K562 treated with DMSO at 1 percent for 12 hours (cell line): ENCODE data around the gene RPL13A. TPM values are rescaled to one million over a fixed set of nuclear protein-coding genes. Genes with fewer than 3 reads are reported as not detected.

Experiments
- total RNA-seq: library from RNA; unstranded; fragments of 300-600 nt; gene quantifications from 2 replicates; pipeline ENCODE4 v1.2.3, GENCODE V29; 2022; ENCODE audit not compliant: insufficient read depth

RPL13A gene
- total RNA-seq = 8,120 and 13,069 TPM in 2 replicates

GRCh38 chr19:49487277-49488045, at the start of gene RPL13A:
Gene RPL13A, plus strand, starts transcription at chr19:49487608. Its CDS starts 22 bp downstream, at chr19:49487630.

GRCh38 chr19:49441210-49441959, 46.0 kb upstream of the RPL13A start, which contains the start of gene SLC17A7:
Gene SLC17A7, minus strand, starts transcription at chr19:49441527. Its CDS starts 148 bp downstream, at chr19:49441379.

GRCh38 chr19:49451430-49452181, 35.8 kb upstream of the RPL13A start, which contains the start of gene PIH1D1:
Gene PIH1D1, minus strand, starts transcription at chr19:49451814. Its CDS starts 240 bp downstream, at chr19:49451574.

GRCh38 chr19:49453013-49453756, 34.2 kb upstream of the RPL13A start, which contains the start of gene ALDH16A1:
Gene ALDH16A1, plus strand, starts transcription at chr19:49453225. Its CDS starts 107 bp downstream, at chr19:49453332.

GRCh38 chr19:49473868-49474541, 13.4 kb upstream of the RPL13A start, which contains the start of gene FLT3LG:
Gene FLT3LG, plus strand, starts transcription at chr19:49474215. Its CDS starts 425 bp downstream, at chr19:49474640.

Other genes with a start within 250 kb of the RPL13A start
- 0.47 and 3.0 TPM in 2 replicates for gene SLC6A16, start 162.4 kb upstream of the RPL13A start, total RNA-seq
- 18.0 and 32.1 TPM in 2 replicates for gene CD37, start 152.2 kb upstream of the RPL13A start, total RNA-seq
- gene TEAD2, start 125.2 kb upstream of the RPL13A start, total RNA-seq = 10.3 and 22.8 TPM in 2 replicates
- not detected in 2 replicates for gene DKKL1, start 123.7 kb upstream of the RPL13A start, total RNA-seq
- 0.62 TPM in 1 of 2 replicates, not detected in the other for gene KASH5, start 99.4 kb upstream of the RPL13A start, total RNA-seq
- gene PTH2, start 64.2 kb upstream of the RPL13A start, total RNA-seq = not detected in 2 replicates
- not detected in 2 replicates for gene GFY, start 62.2 kb upstream of the RPL13A start, total RNA-seq
- gene SLC17A7, start 46.1 kb upstream of the RPL13A start, total RNA-seq = 6.3 and 19.6 TPM in 2 replicates
- 142 and 182 TPM in 2 replicates for gene PIH1D1, start 35.8 kb upstream of the RPL13A start, total RNA-seq
- 25.3 and 49.3 TPM in 2 replicates for gene ALDH16A1, start 34.4 kb upstream of the RPL13A start, total RNA-seq
- 13.9 and 16.2 TPM in 2 replicates for gene FLT3LG, start 13.4 kb upstream of the RPL13A start, total RNA-seq
- gene RPS11, start 8.8 kb downstream of the RPL13A start, total RNA-seq = 5,951 and 7,935 TPM in 2 replicates
- 7.8 and 9.4 TPM in 2 replicates for gene FCGRT, start 25.1 kb downstream of the RPL13A start, total RNA-seq
- gene RCN3, start 40.4 kb downstream of the RPL13A start, total RNA-seq = 4.8 and 5.2 TPM in 2 replicates
- gene NOSIP, start 92.9 kb downstream of the RPL13A start, total RNA-seq = 269 and 444 TPM in 2 replicates
- 0.59 TPM in 1 of 2 replicates, not detected in the other for gene PRRG2, start 93.7 kb downstream of the RPL13A start, total RNA-seq
- 4.8 and 16.0 TPM in 2 replicates for gene PRR12, start 103.6 kb downstream of the RPL13A start, total RNA-seq
- 16.3 and 25.9 TPM in 2 replicates for gene RRAS, start 152.5 kb downstream of the RPL13A start, total RNA-seq
- 32.2 and 61.8 TPM in 2 replicates for gene SCAF1, start 154.6 kb downstream of the RPL13A start, total RNA-seq
- gene IRF3, start 178.2 kb downstream of the RPL13A start, total RNA-seq = 98.2 and 108 TPM in 2 replicates
- gene BCL2L12, start 178.3 kb downstream of the RPL13A start, total RNA-seq = 247 and 311 TPM in 2 replicates
- gene PRMT1, start 189.7 kb downstream of the RPL13A start, total RNA-seq = 124 and 147 TPM in 2 replicates
- gene ADM5, start 202.0 kb downstream of the RPL13A start, total RNA-seq = 6.6 and 8.8 TPM in 2 replicates
- 2.0 and 8.0 TPM in 2 replicates for gene CPT1C, start 203.5 kb downstream of the RPL13A start, total RNA-seq